HL-60 (cell line): Measurements from ENCODE around the gene GOLPH3.

ENCODE experiments used
- CTCF ChIP-seq: IDR thresholded peaks from one replicate; pipeline ENCODE4 v1.5.1; 2011; ENCODE audit warnings: low read length, control low read depth, inconsistent platforms; ENCODE audit not compliant: insufficient read depth
- POLR2AphosphoS5 ChIP-seq: IDR thresholded peaks from 2 replicates; pipeline ENCODE4 v1.6.1; 2012; ENCODE audit warnings: low read depth

DNA sequence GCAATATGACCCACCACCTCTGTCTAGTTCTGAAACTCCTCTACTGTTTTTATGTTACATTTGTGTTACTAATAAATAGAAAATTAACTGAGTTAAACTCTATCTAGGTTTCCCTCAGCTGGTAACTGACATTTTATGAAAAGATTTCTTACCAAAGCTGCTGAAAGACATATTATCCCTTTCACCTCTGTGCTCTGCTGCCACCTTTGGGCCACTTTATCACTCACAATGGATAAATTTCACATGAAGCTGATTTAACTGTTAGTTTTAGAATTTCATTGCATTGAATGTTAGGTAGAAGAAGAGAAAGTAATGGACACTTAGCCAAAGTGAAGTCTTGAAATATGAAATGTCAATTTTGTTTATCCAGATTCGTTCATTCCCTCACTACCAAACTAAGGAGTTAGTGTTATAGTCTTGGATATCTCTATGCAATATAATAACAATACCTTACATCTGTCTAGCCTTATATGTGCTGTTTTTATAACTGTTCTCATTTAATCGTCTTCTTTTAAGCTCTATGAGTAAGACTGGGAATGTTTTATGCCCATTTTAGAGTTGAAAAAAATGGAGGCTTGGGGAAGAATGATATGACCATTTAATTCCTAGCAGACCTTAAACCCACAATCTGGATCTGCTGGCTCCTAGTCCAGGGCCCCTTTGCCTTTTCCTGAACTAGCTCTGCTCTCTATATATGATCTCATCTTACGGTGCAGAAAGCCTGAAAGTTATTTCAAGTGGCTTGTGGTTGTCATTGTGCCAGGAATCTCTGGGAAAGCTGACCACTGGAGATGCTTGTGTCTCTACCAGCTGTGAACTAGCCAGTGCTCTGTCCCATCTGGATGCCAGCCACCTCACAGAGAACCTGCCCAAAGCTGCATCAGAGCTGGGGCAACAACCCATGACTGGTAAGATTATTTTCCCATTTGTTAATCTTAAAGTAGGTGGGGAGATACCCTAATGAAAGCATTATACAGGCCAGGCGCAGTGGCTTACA lies 97.1 kb downstream of the GOLPH3 start:
- TF ChIP-seq CTCF (peak; percentile 49), POLR2AphosphoS5 (no peak)
